ENCODE results near the gene MAPK12.

Gene MAPK12

DNA sequence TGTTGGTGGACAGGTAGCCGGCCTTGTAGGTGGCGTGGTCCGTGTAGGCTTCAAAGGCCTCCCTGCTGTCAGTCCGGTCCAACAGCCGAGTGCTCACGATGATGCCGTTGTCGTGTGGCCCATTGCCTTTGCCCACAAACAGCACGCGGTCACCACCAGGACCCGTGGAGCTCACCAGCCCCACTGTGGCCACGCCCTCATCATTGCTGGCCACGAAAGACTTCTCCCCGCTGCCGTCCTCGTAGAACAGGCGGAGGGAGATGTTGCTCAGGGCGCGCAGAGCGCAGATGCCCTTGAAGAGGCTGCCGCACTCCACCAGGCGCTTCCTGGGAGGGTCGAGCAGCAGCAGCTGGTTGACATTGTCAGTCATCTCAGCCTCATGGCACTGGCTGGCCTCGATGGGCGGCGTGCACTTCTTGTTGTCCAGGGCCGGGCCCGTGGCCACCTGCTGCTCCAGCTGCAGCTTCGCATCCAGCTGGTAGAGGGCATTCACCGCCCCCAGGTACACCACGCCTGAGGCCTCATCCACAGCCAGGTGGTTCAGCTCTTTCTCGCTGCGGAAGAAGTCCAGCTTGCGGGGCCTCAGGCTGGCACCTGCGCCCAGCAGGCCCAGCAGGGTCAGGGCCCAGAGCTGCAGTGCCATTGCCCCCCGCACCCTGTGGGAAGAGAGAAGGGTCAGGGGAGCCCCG lies 28.6 kb upstream of the MAPK12 start:
- no peak for ATAC-seq (ENCODE audit: low read depth)
- TF ChIP-seq, protein P1, sequence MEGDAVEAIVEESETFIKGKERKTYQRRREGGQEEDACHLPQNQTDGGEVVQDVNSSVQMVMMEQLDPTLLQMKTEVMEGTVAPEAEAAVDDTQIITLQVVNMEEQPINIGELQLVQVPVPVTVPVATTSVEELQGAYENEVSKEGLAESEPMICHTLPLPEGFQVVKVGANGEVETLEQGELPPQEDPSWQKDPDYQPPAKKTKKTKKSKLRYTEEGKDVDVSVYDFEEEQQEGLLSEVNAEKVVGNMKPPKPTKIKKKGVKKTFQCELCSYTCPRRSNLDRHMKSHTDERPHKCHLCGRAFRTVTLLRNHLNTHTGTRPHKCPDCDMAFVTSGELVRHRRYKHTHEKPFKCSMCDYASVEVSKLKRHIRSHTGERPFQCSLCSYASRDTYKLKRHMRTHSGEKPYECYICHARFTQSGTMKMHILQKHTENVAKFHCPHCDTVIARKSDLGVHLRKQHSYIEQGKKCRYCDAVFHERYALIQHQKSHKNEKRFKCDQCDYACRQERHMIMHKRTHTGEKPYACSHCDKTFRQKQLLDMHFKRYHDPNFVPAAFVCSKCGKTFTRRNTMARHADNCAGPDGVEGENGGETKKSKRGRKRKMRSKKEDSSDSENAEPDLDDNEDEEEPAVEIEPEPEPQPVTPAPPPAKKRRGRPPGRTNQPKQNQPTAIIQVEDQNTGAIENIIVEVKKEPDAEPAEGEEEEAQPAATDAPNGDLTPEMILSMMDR (IDR thresholded peaks at IDR 0.05; ENCODE audit: poor library complexity, severe bottlenecking): no peak
- Histone ChIP-seq H3K36me3 (ENCODE audit: low read depth) (peaks cover 56% of the 10 kb centered on the region), H3K27me3 (ENCODE audit: insufficient read depth, poor library complexity, severe bottlenecking) (no peaks in the 10 kb centered on the region), H3K4me3 (ENCODE audit: severe bottlenecking) (no peak overlapping the region), H3K27ac (ENCODE audit: poor library complexity, severe bottlenecking) (no peak overlapping the region), H3K9me3 (ENCODE audit: severe bottlenecking) (no peaks in the 10 kb centered on the region), H3K4me1 (ENCODE audit: insufficient read depth, poor library complexity, severe bottlenecking) (peaks cover 16% of the 10 kb centered on the region)
- DNase-seq (ENCODE audit: low spot score): no peak

DNA sequence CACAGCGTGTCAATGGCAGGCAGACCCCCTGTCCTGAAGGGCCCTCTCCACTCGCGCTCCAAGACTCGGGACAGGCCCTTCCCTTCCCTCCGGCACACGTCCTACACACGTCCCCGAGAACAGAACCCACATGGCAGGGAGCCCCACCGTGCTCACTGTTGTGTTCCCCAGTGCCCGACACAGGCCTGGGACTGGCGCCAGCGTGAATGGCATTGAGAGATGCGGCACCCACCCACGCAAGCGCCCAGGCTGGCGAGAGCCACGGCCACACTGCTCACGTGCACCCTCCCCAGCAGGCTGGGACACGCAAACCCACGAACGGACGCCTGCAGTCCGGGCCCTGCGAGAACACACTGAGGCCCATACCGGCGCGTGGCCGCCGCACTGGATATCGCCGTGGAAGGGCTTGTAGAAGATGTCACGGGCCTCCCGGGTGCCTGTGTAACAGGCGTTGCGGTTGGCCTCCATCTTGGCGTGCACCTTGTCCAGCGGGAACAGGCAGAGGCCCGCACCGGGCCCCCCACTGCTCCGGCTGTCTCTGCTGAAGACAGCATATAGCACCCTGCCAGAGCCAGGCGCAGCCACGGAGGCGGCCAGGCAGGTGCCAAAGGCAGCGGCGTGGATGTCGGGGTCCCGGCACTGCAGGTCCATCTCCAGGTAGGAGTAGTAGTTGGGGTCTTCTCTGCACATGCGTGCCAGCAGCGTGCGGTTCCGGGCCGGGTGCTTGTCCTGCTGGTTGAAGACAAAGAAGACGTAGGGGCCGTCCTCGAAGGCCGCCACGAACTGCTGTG lies 27.9 kb upstream of the MAPK12 start:
- H3K9me3 ChIP-seq (ENCODE audit: severe bottlenecking): no peaks in the 10 kb centered on the region
- peaks cover 52% of the 10 kb centered on the region for H3K36me3 ChIP-seq (ENCODE audit: low read depth)
- ATAC-seq (ENCODE audit: low read depth) (no peak), DNase-seq (ENCODE audit: low spot score) (no peak)
- peaks cover 12% of the 10 kb centered on the region for H3K4me1 ChIP-seq (ENCODE audit: insufficient read depth, poor library complexity, severe bottlenecking)
- TF ChIP-seq, protein P1 (IDR thresholded peaks at IDR 0.05; ENCODE audit: poor library complexity, severe bottlenecking): no peak
- no peak overlapping the region for H3K4me3 ChIP-seq (ENCODE audit: severe bottlenecking)
- H3K27me3 ChIP-seq (ENCODE audit: insufficient read depth, poor library complexity, severe bottlenecking): no peaks in the 10 kb centered on the region
- no peak overlapping the region for H3K27ac ChIP-seq (ENCODE audit: poor library complexity, severe bottlenecking)

DNA sequence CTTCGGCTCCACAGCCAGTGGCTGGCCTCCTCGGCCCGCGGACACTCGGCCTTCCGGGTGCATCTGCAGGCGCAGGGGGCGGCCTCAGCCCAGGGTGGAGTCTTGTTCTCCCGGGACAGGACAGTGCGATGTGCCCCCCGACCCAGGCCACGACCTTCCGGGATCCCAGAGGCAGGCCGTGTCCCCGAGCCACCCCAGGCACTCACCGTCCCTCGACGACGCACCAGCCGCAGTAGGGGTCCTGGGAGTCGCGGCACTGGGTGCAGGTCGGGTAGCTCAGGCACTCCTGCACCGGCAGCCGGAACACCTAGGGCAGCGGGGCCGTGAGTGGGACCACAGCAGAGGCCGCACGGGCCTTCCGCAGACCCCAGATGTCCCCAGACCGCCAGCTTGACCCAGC lies 26.2 kb upstream of the MAPK12 start:
- Histone ChIP-seq H3K27ac (ENCODE audit: poor library complexity, severe bottlenecking) (no peak overlapping the region), H3K9me3 (ENCODE audit: severe bottlenecking) (no peaks in the 10 kb centered on the region), H3K36me3 (ENCODE audit: low read depth) (peaks cover 52% of the 10 kb centered on the region), H3K4me3 (ENCODE audit: severe bottlenecking) (no peak overlapping the region), H3K27me3 (ENCODE audit: insufficient read depth, poor library complexity, severe bottlenecking) (no peaks in the 10 kb centered on the region), H3K4me1 (ENCODE audit: insufficient read depth, poor library complexity, severe bottlenecking) (peaks cover 7% of the 10 kb centered on the region)
- DNase-seq (ENCODE audit: low spot score) (no peak), ATAC-seq (ENCODE audit: low read depth) (no peak)
- TF ChIP-seq, protein P1 (IDR thresholded peaks at IDR 0.05; ENCODE audit: poor library complexity, severe bottlenecking): no peak

DNA sequence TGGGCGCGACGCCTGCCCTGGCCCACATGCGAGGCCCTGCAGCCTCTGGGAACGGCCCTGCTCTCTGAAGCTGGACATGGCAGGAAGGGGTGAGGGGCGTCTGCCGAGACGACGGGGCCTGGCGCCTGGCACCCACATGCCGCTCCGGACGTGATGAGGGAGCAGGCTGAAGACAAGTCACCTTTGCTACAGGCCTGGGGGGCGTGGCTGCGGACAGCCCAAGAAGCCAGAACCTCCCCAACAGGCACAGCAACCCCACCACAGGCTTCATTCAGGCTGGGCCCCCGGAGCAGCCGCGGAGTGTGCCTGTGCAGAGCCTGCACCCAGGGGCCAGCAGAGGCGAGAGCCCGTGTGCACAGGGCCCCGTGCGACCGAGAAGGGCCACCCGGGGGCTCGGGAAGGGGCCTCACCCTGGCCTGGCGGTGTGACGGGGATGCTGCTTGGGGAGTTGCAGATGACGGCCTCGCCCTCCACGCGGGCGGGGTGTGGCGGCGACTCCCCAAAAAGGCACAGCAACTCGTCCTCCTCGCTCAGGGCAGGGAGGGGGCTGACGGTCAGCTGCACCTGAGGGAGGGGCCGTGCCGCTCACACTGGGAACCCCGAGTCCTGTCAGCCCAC lies 25.3 kb upstream of the MAPK12 start:
- no peak for ATAC-seq (ENCODE audit: low read depth)
- H3K36me3 ChIP-seq (ENCODE audit: low read depth): peaks cover 51% of the 10 kb centered on the region

More for the DNA sequence above, 25.3 kb upstream of the MAPK12 start:
- DNase-seq (ENCODE audit: low spot score): no peak
- no peaks in the 10 kb centered on the region for H3K27me3 ChIP-seq (ENCODE audit: insufficient read depth, poor library complexity, severe bottlenecking)
- TF ChIP-seq, protein P1 (IDR thresholded peaks at IDR 0.05; ENCODE audit: poor library complexity, severe bottlenecking): no peak
- H3K27ac ChIP-seq (ENCODE audit: poor library complexity, severe bottlenecking): no peak overlapping the region
- H3K4me1 ChIP-seq (ENCODE audit: insufficient read depth, poor library complexity, severe bottlenecking): peaks cover 10% of the 10 kb centered on the region
- H3K4me3 ChIP-seq (ENCODE audit: severe bottlenecking): no peak overlapping the region
- H3K9me3 ChIP-seq (ENCODE audit: severe bottlenecking): no peaks in the 10 kb centered on the region
